DMS153 treated with DMSO at 0.1 percent for 48 hours (cell line): Measurements from ENCODE around the gene GJC1.
"Not testable (repeated sequence)": the region's sequence is repeated elsewhere in the genome, so short reads cannot be mapped to it uniquely, and the experiment has no call there.

ENCODE experiments used
- DNase-seq: peaks from one replicate; lab custom pipeline; 2025; ENCODE audit not compliant: unreplicated experiment; lab: John Stamatoyannopoulos, UW

GJC1 gene

DNA sequence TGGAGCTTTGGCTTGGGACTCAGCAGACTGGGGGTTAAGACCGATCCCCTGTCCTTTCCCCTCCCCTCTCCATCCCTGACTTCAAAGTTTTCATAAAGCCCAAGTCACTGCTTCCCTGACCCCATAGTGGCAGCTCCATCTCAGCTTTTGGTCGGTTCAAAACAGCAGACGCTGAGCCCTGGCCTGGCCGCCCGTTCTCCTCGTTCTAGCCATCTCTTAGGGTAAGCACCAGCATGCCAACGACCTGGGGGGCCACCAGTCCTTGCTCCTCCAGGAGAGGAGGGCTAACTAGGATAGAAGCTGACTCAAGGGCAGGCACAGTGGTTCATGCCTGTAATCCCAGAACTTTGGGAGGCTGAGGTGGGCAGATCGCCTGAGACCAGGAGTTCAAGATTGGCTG is 16.1 kb upstream of the GJC1 start:
- DNase-seq, result no peak

DNA sequence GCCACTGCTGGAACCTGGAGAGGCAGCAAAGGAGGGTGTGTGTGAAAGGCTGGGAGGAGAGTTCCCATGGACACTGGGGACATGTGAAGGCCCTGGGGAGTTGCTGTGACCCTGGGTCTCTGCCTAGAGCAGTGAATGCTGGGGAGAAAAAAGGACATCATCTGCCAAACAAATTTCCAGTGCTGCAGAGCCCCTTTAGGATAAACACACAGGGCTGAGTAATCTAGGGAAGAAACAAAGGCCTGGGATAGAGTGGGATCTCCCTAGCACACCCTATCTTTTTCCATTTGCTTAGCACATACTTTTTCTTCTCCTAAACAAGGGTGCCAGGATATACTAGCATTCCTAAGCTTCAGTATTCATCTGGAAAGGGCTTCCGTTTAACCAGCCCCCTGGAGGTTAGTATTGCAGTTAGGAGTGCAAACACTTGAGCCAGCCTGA is 14.3 kb upstream of the GJC1 start:
- DNase-seq, result no peak

DNA sequence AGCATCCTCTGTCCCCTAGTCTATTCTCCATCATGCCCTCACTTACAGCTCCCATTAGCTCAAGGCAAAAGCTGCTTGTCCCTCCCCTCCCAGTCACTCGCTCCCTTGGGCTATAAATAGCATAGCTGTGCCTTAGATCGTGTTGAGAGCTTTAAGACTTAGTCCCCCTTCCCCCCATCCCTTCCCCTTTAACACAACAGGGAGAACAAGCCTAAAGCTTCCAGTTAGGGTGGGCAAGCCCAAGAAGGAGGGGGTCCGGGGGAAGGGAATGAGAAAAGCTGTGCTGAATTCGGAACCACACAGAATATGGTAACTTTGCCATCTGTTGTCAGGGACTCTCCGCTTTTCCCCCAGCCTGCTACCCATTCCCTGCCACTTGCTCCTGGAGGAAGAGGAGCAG is 12.7 kb upstream of the GJC1 start:
- no peak for DNase-seq

DNA sequence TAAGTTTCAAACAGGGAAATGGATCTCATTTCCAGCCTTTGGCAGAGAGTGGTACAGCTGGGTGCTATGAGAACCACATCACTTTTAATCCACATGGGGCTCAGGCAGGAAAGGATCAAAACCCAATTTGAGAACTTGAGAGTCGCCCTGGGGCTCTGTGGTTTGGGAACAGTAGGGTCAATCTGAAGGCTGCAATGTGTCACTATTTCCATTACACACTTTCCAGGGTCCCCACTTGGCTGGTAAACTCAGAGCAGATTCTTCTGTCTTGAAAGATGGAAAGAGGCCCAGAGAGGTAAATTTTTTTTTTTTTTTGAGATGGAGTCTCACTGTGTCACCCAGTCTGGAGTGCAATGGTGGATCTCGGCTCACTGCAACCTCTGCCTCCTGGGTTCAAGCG is 10.8 kb upstream of the GJC1 start:
- DNase-seq, result no peak

DNA sequence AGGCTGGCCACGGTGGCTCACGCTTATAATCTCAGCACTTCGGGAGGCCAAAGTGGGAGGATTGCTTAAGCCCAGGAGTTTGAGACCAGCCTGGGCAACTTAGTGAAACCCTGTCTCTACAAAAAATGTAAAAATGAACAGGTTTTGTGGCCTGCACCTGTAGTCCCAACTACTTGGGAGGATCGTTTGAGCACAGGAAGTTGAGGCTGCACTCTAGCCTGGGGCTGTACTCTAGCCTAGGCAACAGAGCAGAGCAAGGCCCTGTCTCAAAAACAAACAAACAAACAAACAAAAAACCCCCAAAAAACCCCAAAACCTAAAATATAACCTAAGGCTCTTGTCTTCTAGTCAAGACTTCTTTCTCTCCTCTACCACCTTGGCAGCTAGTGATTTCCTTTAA is 10.2 kb upstream of the GJC1 start:
- no peak for DNase-seq

DNA sequence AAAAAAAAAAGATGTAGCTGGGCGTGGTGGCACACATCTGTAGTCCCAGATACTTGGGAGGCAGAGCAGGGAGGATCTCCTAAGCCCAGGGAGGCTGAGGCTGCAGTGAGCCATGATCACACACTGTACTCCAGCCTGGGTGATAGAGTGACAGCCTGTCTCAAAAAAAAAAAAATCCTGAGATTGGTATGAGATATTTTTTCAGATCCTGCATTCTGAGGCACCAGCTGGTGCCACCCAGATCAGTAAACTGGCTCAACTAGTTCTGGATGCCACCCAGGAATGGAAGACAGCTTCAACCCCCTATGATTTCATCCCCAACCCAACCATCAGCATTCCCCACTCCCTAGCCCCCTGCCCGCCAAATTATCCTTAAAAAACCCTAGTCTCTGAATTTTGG is 7.1 kb upstream of the GJC1 start:
- no peak for DNase-seq

DNA sequence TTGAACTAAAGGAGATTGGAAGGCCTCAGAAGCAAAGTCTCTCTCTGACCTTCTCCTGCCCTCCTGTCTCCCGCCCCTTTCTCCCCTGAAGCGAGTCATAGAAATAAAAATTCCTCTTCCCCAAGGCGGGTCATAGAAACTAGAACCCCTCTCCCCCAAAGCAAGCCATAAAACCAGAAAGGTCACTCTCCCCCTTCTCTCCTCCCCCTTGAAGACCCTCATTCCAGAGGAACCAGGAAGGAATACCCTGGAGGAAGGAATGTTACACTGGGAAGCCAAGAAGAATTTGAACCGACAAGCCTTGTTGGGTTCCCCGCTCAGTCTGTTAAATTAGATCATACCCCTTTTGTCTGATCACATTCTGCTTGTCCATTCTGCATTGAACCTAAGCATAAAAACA is 2.7 kb upstream of the GJC1 start:
- no peak for DNase-seq

DNA sequence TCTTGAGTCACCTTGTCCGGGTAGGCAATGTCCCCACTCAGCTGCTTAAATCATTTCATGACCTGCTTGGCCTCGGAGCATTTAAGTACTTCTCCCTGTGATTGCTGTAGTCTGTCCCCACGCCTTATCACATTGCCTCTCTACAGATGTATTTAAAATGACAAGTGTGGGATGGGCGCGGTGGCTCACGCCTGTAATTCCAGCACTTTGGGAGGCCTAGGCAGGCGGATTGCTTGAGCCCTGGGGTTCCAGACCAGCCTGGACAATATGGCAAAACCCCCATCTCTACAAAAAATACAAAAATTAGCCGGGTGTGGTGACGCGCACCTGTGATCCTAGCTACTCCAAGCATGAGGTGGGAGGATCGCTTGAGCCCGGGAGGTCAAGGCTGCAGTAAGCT is 1.3 kb upstream of the GJC1 start:
- DNase-seq, result no peak

DNA sequence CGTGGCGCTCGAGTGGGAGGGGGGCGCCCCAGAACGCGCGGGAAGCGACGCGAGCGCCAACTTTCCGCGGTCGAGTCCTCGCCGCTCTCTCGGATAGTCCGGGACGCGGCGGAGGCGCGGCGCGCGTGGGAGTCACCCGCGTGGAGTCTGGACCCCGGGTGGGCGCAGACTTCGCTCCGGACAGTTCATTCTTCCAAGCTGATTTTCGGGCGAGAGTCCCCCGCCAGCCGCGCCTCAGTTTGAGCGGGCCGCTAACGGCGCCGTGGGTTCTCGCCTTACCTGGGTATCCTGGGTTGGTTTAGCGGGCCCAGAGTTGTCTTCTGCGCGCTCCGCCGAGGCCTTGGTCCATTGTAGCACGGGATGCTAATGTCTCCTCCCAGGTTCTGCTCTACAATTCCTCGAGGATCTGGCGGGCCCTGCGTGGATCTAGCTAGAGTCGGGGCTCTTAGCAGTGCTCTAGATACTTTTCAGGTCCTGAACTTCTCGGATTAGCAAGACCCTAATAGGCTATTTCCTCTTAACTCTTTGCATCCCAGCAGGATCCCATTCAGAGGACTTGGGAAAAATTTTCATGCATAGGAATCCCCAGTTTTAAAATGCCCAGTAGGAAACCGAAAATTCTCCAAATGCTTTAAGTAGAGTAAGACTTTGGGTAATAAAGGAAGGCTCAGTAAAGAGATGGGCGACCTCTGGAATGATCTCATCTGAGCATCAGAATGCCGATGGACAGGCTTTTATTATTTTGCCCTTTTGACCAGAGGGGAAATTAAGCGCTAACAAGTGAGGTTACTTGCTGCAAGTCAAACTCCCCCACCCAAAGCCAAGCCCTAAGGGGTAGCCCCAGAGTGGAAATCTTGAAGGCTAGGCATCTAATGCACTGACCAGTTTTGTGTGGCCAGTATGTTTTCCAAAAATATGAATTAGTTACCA is 537 bp upstream of the GJC1 start:
- no peak for DNase-seq

DNA sequence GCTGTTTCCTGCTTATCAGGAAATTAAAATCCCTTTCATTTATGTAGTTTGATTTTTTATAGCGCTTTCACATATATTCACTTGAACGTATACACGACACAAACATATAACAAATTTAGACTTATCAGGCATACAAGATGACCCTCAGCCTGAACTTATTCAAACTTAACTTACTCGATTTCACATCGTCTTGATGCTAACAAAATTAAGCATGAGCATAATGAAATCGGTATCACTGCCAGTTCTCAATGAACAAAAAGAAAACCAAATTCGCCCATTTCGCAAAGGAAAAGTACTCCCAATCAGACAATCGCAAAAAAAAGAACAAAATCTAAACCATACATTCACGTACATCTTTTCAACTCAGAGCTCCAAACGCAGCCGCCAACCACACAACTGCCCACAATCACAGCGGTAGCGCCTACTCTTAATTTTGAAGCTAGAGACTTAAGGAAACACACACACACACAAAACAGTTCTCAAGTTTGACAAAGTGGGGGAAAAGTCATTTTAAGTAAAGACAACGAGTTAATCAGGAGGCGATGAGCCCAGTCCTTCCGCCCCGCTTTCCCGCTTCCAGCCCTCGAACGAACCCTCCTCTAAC is 1.1 kb downstream of the GJC1 start:
- DNase-seq, result no peak

DNA sequence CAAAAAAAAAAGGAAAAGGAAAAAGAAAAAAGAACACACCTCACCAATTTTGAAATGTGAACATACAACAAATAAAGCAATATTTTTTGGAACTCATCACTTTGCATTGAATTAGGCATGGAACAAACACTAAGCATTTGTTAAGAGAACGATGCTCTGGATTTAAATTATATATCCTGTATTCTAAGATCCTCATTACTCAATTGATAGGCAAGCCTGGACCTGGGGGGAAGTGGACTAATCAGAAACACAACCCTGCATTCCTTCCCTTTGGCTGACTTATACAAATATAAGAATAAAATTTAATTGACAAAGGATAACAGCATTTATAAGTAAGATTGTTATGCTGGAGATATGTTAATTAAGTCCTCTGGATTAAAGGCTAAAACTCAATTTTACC is 2.2 kb downstream of the GJC1 start:
- DNase-seq, result no peak

DNA sequence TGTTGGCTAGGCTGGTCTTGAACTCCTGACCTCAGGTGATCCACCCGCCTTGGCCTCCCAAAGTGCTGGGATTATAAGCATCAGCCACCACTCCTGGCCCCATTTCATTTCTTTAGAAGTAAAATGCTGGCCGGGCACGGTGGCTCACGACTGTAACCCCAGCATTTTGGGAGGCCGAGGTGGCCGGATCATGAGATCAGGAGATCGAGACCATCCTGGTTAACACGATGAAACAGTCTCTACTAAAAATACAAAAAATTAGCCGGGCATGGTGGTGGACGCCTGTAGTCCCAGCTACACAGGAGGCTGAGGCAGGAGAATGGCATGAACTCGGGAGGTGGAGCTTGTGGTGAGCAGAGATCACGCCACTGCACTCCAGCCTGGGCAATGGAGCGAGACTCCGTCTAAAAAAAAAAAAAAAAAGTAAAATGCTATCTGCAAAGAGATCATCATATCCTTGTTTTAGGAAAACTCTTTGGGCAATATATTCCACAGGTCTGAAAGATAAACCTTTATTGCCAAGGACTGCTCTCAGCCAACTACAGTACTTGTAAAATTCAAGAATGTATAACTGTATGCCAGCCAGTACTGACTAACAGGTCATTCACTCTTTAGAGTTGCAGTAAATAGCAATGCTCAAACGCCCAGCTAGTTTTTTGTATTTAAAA is 3.8 kb downstream of the GJC1 start:
- DNase-seq, result no peak

DNA sequence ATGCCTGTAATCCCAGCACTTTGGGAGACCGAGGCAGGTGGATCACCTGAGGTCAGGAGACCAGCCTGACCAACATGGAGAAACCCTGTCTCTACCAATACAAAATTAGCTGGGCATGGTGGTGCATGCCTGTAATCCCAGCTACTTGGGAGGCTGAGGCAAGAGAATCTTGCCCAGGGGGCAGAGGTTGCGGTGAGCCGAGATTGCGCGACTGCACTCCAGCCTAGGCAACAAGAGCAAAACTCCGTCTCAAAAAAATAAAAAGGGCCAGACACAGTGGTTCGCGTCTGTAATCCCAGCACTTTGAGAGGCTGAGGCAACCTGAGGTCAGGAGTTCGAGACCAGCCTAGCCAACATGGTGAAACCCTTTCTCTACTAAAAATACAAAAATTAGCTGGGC is 4.9 kb downstream of the GJC1 start:
- not testable (repeated sequence) for DNase-seq

DNA sequence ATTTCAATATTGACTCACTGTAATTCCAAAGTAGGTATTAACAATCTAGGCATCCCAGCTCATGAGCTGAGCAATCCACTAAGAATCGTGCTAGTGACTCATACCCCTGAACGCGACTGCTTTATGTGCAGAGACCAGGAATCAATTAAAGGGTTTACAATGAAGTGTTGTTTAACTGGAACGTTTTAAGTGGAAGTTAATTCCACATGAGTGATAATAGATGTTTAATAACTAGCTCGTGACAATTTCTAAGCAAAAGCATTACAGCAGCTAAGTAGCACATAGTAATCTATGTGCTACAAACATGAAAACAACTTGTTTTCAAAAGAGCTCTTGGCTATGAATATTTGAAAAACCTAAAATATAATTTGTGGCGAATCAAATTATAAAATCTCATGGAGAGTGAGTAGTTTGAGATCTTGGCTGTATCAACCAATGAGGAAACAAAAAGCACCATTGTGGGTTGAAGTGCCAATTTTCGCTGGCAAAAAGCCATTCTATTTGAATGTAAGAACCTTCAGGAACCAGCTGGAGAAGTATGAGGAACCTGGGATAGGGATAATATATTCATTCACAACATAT is 9.4 kb downstream of the GJC1 start:
- peak; percentile 53 for DNase-seq

DNA sequence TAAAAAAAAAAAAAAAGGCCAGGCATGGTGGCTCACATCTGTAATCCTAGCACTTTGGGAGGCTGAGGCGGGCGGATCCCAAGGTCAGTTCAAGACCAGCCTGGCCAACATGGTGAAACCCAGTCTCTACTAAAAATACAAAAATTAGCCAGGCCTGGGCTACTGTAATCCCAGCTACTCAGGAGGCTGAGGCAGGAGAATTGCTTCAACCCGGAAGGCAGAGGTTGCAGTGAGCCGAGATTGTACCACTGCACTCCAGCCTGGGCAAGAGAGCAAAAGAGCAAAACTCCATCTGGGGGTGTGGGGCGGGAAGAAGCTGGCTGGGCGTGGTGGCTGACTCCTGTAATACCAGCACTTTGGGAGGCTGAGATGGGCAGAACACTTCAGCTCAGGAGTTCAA is 11.6 kb downstream of the GJC1 start:
- DNase-seq, result not testable (repeated sequence)

DNA sequence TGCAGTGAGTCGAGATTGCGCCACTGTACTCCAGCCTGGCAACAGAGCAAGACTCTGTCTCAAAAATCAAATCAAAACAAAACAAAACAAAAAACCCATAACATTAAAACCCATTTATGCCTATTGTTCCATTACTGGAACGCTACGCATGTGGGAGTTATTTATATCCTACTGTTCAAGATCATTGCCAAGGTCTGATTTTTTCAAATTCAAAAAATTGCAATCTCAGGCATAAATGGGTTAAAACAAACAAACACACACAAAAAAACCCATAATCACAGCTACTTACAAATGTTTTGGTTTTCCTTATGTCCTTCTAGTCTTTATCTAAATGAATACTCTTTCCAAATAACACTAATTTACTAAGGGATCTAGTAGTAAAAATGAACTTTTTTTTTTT is 17.8 kb downstream of the GJC1 start:
- no peak for DNase-seq

DNA sequence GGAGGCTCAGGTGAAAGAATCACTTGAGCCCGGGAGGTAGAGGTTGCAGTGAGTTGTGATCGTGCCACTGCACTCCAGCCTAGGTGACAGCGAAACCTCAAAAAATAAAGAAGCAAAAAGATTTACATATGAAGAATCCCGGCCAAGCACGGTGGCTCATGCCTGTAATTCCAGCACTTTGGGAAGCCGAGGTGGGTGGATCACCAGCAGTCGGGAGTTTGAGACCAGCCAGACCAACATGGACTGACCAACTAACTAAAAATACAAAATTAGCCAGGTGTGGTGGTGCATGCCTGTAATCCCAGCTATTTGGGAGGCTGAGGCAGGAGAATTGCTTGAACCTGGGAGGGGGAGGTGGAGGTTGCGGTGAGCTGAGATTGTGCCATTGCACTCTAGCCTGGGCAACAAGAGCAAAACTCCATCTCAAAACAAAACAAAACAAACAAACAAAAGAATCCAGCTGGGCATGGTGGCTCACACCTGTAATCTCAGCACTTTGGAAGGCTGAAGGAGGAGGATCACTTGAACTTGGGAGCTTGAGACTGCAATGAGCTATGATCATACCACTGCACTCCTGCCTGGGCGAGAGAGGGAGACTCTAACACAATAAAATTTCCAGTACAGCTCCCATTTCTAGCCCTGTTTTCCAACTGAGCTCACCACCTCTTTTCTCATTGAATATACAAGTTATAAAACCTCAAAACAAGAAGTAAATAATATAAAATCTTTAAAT is 21.3 kb downstream of the GJC1 start:
- DNase-seq, result not testable (repeated sequence)

DNA sequence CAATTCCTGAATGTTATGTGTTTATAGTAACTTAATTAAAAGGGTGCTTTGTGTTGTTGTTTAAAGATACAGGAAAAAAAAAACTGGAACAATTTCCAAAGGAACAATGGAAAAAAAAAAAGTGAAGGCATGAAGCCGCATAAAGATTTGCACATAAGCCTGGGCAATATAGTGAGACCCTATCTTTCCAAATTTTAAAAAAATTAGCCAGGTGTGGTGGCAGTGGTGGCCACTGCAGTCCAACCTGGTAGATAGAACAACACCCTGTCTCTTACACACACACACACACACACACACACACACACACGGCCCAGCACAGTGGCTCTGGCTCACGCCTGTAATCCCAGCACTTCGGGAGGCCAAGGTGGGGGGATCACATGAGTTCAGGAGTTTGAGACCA is 21.9 kb downstream of the GJC1 start:
- DNase-seq, result no peak

DNA sequence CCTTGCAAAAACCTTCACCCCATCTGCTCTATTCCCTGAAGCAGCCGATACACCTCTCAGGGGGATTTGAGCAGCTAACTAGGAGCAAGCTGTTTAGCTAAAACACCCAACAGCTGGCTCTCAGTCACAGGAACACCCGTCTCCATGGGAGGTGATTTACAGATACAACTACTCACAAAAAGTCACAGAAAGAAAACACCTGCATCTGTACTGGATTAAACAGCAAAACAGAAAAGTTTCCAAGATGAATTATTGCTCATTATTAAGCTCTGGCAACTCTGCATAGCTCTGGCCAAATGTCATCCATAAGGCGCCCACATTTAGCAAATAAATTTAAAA is 22.3 kb downstream of the GJC1 start:
- no peak for DNase-seq

DNA sequence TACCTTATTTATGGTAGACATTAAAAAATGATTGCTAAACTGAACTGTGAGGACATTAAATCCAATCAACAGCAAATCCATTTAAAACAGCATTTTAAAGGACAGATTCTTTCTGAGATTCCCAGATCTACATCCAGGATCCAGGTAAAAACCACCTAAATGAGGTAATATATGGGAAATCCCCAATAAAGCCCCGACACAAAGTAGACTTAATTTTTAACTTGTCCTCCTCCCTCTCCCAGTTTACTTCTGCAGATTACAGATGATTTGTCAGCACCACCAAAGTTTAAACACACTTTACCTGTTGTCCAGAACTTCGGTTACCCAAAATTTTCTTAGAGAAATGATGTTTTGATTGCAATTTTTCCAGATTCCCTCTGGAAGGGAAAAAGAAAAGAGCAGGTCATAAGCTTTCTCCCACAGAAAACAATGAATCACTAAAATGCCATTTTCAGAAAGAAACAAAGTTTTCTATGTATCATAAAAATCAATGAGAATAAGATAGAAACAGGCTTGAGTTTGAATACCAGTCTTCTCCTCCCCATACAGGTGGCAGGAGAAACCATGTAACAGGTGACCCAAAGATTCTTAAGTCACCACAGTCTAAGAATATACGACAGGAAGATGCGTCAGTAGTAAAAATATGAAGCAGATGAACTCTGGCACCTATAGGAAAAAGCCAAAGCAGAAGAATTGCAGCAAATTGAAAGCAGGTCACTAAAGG is 22.8 kb downstream of the GJC1 start:
- DNase-seq, result no peak
